WERI-Rb-1 (cell line): ENCODE measurements around the gene NFKBIA.

Experiments
- DNase-seq: peaks from one replicate; pipeline ENCODE4 v3.0.0-alpha.2; 2020
- H3K27ac ChIP-seq: fragments of 250-450 bp; sonication (Bioruptor Pico); 2 replicates; pipeline ENCODE4 v1.5.1; 2020; ENCODE audit warnings: mild to moderate bottlenecking, moderate library complexity
- H3K27me3 ChIP-seq: fragments of 250-450 bp; sonication (Bioruptor Pico); 2 replicates; pipeline ENCODE4 v1.5.1; 2021; ENCODE audit warnings: mild to moderate bottlenecking, low read depth, moderate library complexity; ENCODE audit not compliant: insufficient read depth, severe bottlenecking
- H3K36me3 ChIP-seq: fragments of 250-450 bp; sonication (Bioruptor Pico); 2 replicates; pipeline ENCODE4 v1.5.1; 2020; ENCODE audit warnings: mild to moderate bottlenecking, moderate library complexity
- H3K4me3 ChIP-seq: 2 replicates; pipeline ENCODE4 v1.5.1; 2011; ENCODE audit warnings: low read depth, mild to moderate bottlenecking, control low read depth, low read length
- H3K9me3 ChIP-seq: fragments of 250-450 bp; sonication (Bioruptor Pico); 2 replicates; pipeline ENCODE4 v1.5.1; 2021; ENCODE audit warnings: mild to moderate bottlenecking, moderate library complexity; ENCODE audit not compliant: severe bottlenecking
- TF ChIP-seq, protein P1 (sequence below): IDR thresholded peaks from 2 replicates; pipeline ENCODE4 v1.5.1; 2011; ENCODE audit warnings: low read depth, mild to moderate bottlenecking, control low read depth, inconsistent platforms, low read length

NFKBIA gene

DNA sequence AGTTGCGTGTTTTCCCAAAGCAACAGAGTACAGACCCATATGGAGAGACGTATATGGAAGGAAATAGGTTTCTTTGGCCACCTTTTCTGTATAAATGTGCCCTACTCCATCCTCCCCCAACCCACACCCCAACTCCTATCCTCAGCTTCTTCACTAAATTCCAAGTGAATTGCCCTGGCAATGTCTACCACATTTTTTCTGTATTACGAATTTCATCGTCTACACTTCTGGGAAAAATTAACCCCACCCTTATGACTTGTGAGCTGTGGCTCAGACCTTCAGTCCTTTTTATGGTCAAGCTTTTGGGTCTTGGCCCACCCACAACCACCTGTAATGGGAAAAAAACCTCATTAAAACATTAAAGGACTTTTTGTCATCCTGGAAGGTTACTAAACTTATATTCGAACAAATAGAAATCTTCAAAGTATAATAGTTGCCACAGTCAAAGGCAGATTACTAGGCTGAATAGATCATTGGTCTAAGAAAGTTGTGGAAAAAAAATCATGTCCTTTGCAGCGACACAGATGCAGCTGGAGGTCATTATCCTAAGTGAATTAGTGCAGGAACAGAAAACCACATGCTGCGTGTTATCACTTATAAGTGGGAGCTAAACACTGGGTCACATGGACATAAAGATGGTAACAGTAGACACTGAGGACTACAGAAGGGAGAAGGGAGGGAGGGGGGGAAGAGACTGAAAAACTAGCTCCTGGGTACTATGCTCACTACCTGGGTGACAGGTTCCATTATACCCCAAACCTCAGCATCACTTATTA is 15.7 kb upstream of the NFKBIA start:
- no peak overlapping the region for H3K4me3 ChIP-seq
- TF ChIP-seq, protein P1, sequence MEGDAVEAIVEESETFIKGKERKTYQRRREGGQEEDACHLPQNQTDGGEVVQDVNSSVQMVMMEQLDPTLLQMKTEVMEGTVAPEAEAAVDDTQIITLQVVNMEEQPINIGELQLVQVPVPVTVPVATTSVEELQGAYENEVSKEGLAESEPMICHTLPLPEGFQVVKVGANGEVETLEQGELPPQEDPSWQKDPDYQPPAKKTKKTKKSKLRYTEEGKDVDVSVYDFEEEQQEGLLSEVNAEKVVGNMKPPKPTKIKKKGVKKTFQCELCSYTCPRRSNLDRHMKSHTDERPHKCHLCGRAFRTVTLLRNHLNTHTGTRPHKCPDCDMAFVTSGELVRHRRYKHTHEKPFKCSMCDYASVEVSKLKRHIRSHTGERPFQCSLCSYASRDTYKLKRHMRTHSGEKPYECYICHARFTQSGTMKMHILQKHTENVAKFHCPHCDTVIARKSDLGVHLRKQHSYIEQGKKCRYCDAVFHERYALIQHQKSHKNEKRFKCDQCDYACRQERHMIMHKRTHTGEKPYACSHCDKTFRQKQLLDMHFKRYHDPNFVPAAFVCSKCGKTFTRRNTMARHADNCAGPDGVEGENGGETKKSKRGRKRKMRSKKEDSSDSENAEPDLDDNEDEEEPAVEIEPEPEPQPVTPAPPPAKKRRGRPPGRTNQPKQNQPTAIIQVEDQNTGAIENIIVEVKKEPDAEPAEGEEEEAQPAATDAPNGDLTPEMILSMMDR, result no peak
- peaks cover 13% of the 10 kb centered on the region for H3K9me3 ChIP-seq
- no peak overlapping the region for H3K27ac ChIP-seq
- no peaks in the 10 kb centered on the region; the same call in 1 of the 2 replicates for H3K36me3 ChIP-seq
- DNase-seq, result no peak
- no peaks in the 10 kb centered on the region for H3K27me3 ChIP-seq

DNA sequence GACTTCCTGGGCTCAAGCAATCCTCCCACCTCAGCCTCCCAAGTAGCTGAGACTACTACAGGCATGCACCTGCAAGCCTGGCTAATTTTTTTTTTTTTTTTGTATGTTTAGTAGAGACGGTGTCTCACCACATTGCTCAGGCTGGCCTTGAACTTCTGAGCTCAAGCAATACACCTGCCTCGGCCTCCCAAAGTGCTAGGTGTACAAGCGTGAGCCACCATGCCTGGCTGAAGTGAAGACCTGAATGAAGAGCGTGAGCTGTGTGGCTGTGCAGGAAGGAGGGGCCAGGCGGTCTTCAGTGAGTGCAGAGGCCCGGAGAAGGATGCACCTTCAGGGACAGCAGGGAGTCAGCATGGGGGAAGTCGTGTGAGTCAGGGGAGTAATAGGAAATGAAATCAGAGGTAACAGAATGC is 14.9 kb upstream of the NFKBIA start:
- no peak for DNase-seq

DNA sequence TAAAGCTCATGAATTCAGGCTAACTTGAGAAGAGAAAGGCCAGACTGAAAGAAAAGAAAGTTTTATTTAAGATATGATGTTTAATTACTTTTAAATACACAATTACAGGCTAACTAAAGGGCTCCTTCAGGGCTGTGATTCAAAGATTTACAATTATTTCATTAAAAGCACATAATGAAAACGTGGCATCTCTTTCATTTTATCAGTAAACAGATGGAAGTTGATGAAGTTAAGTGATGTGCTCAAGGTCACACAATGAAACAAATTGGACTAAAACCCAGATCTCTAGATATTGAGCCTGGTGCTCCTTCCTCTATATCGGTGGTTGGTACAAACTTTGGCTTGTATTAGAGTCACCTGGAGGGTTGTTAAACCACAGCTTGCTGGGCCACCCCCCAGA is 13.5 kb upstream of the NFKBIA start:
- no peak overlapping the region for H3K27ac ChIP-seq
- DNase-seq, result no peak
- TF ChIP-seq, protein P1, result no peak

More for the DNA sequence above, 14.9 kb upstream of the NFKBIA start:
- H3K36me3 ChIP-seq, result no peaks in the 10 kb centered on the region
- TF ChIP-seq, protein P1, result no peak
- H3K27me3 ChIP-seq, result no peaks in the 10 kb centered on the region
- no peak overlapping the region for H3K4me3 ChIP-seq
- H3K27ac ChIP-seq, result no peak overlapping the region
- peaks cover 6% of the 10 kb centered on the region for H3K9me3 ChIP-seq

DNA sequence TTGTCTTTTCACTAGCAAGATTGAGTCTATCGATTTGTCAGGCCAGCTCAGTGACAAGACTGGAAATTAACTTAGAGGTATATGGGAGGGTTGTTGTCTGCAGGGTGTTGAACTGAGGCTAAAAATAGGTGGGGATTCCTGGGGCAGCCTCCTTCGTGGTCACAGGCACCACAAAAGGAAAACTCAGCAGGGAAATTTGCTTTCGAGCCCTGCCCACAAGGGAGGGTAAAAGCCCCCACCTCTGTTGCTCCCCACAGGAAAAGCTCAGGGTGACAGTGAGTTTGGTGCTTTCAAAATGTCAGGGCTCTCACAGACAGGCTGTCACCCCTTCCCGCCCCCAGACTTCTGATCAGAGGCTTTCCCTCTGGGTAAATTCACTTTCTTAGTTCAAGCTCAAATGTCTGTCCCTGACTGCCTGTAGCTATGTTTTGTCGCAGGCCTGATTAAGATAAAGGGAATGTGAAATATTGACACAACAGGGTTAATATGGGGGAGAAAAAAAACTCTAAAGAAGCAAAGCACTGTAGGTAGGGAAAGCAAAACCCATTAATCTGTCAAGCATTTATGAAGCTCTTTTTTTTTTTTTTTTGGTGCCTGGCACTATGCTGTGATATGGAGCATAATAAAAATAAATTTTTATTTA is 11.7 kb upstream of the NFKBIA start:
- H3K27me3 ChIP-seq, result no peaks in the 10 kb centered on the region
- TF ChIP-seq, protein P1, result no peak
- H3K27ac ChIP-seq, result no peak overlapping the region
- no peaks in the 10 kb centered on the region for H3K9me3 ChIP-seq
- H3K36me3 ChIP-seq, result no peaks in the 10 kb centered on the region
- no peak overlapping the region for H3K4me3 ChIP-seq
- no peak for DNase-seq

More for the DNA sequence above, 13.5 kb upstream of the NFKBIA start:
- no peaks in the 10 kb centered on the region for H3K9me3 ChIP-seq
- H3K36me3 ChIP-seq, result no peaks in the 10 kb centered on the region
- H3K4me3 ChIP-seq, result no peak overlapping the region
- H3K27me3 ChIP-seq, result no peaks in the 10 kb centered on the region

DNA sequence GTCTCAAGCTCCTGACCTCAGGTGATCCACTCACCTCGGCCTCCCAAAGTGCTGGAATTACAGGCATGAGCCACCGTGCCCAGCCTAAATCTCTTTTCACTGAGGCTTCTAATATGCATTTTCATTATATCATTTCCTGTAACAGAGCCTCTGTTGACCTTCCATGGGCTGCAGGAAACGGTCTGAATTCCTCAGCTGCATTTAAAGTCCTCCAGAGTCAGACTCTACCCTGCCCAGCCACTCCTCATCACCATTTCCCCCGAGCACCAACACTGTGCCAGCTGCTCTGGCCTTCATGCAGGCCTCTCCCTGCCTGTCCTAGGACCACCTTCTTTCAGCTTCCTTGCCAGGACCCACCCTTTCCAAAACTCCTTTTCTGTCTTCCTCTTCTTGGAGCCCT is 9.8 kb upstream of the NFKBIA start:
- Histone ChIP-seq H3K9me3 (no peaks in the 10 kb centered on the region), H3K27ac (no peak overlapping the region), H3K36me3 (no peaks in the 10 kb centered on the region), H3K4me3 (no peak overlapping the region), H3K27me3 (no peaks in the 10 kb centered on the region)
- TF ChIP-seq, protein P1, result no peak
- no peak for DNase-seq
